HCT116 (cell line): ENCODE measurements around the gene CAPZB.

ENCODE experiments used
- POLR2A ChIP-seq: IDR thresholded peaks from 2 replicates; pipeline ENCODE4 v1.7.0; 2011; ENCODE audit warnings: borderline replicate concordance; ENCODE audit not compliant: insufficient read depth, insufficient read length; ENCODE audit errors: extremely low read depth
- REST ChIP-seq: IDR thresholded peaks from 2 replicates; pipeline ENCODE4 v1.6.1; 2012; ENCODE audit warnings: low read depth
- ZNF274 ChIP-seq: fragments of 200-500 bp; sonication (Bioruptor generic); IDR thresholded peaks from 2 replicates; pipeline ENCODE4 v1.6.1; 2014; ENCODE audit warnings: mild to moderate bottlenecking, low read depth, low read length, inconsistent platforms

- TF ChIP-seq POLR2A (no peak), ZNF274 (no peak), REST (no peak)
These were observed 123.7 kb downstream of the CAPZB start for GRCh38 chr1:19361611-19362147.
